ENCODE results near the gene MARCHF10. TPM values are rescaled to one million over a fixed set of nuclear protein-coding genes. Genes with fewer than 3 reads are reported as not detected.

The MARCHF10 gene
- total and polyA plus RNA-seq, 2 of the 13 experiments (the other 11 are each of a cell fraction or from before 2014, with no cell fraction given), result not detected

DNA sequence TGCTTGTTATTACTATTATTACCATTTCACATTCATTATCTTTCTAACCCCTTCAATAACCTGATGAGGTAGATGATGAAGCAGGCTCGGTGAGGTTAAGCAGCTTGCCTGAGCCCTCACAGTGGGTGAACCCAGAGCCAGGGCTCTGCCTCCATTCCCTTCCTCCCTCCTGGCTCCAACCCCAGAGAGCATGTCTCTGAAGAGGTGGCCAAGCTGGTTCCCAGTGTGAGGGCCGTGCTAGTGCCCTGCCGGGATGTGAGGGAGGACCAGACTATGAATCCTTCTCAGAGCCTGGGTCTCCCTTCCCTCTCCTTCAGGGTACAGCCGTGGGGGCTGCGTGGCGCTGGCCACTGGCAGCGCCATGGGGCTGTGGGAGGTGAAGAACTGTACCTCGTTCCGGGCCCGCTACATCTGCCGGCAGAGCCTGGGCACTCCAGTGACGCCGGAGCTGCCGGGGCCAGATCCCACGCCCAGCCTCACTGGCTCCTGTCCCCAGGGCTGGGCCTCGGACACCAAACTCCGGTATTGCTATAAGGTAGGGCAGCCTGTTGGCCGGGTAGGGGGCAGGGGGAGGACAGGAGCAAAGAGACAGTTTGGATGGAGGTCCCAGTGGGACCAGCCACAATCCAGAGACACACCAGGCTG is 131.0 kb downstream of the MARCHF10 start:
- intact Hi-C loops (cut with micrococcal nuclease; ENCODE audit: unreplicated experiment), result no loop called here
- no TSS peak for BruUV-seq (replicated peaks)
- CTCF ChIA-PET (ENCODE audit: low intra/inter-chr PET ratio, low total read pairs), result no interaction called here

More for the DNA sequence above, 131.0 kb downstream of the MARCHF10 start:
- Histone ChIP-seq H3K4me3 (replicated peaks in 1 of 3; ENCODE audit: insufficient read depth in 1 of 3, low read depth in 2 of 3, low read length in 3 of 3) (no peak overlapping the region), H4K20me1 (ENCODE audit: insufficient read depth, low read length) (no peaks in the 10 kb centered on the region), H3K9me3 (ENCODE audit: low read length) (no peaks in the 10 kb centered on the region), H3K79me2 (ENCODE audit: insufficient read depth, low read length) (no peaks in the 10 kb centered on the region), H2AFZ (ENCODE audit: low read length) (no peak overlapping the region), H3K27me3 (ENCODE audit: control insufficient read depth in 1 of 2, insufficient read depth in 2 of 2, low read length in 2 of 2) (peaks cover 5 to 50% of the 10 kb centered on the region in 2 experiments; a peak in 3 of 5 replicates), H3K9ac (ENCODE audit: insufficient read depth, low read depth, low read length) (no peak overlapping the region), H3K36me3 (replicated peaks in 1 of 2; ENCODE audit: control insufficient read depth in 1 of 2, insufficient read depth in 2 of 2, low read length in 2 of 2) (no peaks in the 10 kb centered on the region), H3K4me2 (ENCODE audit: low read depth, low read length) (no peak overlapping the region), H3K4me1 (ENCODE audit: insufficient read depth, low read length) (0 out of 2 replicates have a peak, but pooled peaks cover under 1% of the 10 kb centered on the region), H3K27ac (ENCODE audit: extremely low read length, insufficient read depth, low read length) (no peak overlapping the region)
- no peak for FAIRE-seq
- WGBS (ENCODE audit: low lambda C conversion rate), result 46% methylated on average over 5 of the region's 18 CpGs
- TF ChIP-seq, protein P1, sequence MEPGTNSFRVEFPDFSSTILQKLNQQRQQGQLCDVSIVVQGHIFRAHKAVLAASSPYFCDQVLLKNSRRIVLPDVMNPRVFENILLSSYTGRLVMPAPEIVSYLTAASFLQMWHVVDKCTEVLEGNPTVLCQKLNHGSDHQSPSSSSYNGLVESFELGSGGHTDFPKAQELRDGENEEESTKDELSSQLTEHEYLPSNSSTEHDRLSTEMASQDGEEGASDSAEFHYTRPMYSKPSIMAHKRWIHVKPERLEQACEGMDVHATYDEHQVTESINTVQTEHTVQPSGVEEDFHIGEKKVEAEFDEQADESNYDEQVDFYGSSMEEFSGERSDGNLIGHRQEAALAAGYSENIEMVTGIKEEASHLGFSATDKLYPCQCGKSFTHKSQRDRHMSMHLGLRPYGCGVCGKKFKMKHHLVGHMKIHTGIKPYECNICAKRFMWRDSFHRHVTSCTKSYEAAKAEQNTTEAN (CRISPR knock-in tag; conservative IDR thresholded peaks at IDR 0.05), result no peak
- TF ChIP-seq NCOA2 (CRISPR knock-in tag; IDR thresholded peaks at IDR 0.05), result no peak
- TF ChIP-seq, protein P2, sequence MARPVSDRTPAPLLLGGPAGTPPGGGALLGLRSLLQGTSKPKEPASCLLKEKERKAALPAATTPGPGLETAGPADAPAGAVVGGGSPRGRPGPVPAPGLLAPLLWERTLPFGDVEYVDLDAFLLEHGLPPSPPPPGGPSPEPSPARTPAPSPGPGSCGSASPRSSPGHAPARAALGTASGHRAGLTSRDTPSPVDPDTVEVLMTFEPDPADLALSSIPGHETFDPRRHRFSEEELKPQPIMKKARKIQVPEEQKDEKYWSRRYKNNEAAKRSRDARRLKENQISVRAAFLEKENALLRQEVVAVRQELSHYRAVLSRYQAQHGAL (CRISPR knock-in tag; IDR thresholded peaks at IDR 0.05; ENCODE audit: not compliant biosample characterization), result no peak
- TF ChIP-seq ISX (CRISPR knock-in tag; conservative IDR thresholded peaks at IDR 0.05), result no peak
- TF ChIP-seq BRCA1 (CRISPR knock-in tag; IDR thresholded peaks at IDR 0.05), result no peak
- TF ChIP-seq RXRA (CRISPR knock-in tag; IDR thresholded peaks at IDR 0.05), result no peak
- no peak for TF ChIP-seq HOXA3 (CRISPR knock-in tag; IDR thresholded peaks at IDR 0.05)
- TF ChIP-seq ZNF614 (CRISPR knock-in tag; IDR thresholded peaks at IDR 0.05; ENCODE audit: borderline replicate concordance), result no peak
- no peak for TF ChIP-seq ZNF746 (CRISPR knock-in tag; IDR thresholded peaks at IDR 0.05)
- TF ChIP-seq ZNF17 (CRISPR knock-in tag; IDR thresholded peaks at IDR 0.05), result no peak
- no peak for TF ChIP-seq ZNF484 (CRISPR knock-in tag; IDR thresholded peaks at IDR 0.05; ENCODE audit: borderline replicate concordance, low read depth)
- TF ChIP-seq, protein P3, sequence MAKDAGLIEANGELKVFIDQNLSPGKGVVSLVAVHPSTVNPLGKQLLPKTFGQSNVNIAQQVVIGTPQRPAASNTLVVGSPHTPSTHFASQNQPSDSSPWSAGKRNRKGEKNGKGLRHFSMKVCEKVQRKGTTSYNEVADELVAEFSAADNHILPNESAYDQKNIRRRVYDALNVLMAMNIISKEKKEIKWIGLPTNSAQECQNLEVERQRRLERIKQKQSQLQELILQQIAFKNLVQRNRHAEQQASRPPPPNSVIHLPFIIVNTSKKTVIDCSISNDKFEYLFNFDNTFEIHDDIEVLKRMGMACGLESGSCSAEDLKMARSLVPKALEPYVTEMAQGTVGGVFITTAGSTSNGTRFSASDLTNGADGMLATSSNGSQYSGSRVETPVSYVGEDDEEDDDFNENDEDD (CRISPR knock-in tag; IDR thresholded peaks at IDR 0.05; ENCODE audit: borderline replicate concordance), result no peak
- no peak for TF ChIP-seq ZNF572 (CRISPR knock-in tag; IDR thresholded peaks at IDR 0.05)
- TF ChIP-seq, protein P4, sequence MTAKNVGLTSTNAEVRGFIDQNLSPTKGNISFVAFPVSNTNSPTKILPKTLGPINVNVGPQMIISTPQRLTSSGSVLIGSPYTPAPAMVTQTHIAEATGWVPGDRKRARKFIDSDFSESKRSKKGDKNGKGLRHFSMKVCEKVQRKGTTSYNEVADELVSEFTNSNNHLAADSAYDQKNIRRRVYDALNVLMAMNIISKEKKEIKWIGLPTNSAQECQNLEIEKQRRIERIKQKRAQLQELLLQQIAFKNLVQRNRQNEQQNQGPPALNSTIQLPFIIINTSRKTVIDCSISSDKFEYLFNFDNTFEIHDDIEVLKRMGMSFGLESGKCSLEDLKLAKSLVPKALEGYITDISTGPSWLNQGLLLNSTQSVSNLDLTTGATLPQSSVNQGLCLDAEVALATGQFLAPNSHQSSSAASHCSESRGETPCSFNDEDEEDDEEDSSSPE (CRISPR knock-in tag; IDR thresholded peaks at IDR 0.05), result no peak
- TF ChIP-seq, protein P5, sequence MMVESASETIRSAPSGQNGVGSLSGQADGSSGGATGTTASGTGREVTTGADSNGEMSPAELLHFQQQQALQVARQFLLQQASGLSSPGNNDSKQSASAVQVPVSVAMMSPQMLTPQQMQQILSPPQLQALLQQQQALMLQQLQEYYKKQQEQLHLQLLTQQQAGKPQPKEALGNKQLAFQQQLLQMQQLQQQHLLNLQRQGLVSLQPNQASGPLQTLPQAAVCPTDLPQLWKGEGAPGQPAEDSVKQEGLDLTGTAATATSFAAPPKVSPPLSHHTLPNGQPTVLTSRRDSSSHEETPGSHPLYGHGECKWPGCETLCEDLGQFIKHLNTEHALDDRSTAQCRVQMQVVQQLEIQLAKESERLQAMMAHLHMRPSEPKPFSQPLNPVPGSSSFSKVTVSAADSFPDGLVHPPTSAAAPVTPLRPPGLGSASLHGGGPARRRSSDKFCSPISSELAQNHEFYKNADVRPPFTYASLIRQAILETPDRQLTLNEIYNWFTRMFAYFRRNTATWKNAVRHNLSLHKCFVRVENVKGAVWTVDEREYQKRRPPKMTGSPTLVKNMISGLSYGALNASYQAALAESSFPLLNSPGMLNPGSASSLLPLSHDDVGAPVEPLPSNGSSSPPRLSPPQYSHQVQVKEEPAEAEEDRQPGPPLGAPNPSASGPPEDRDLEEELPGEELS (CRISPR knock-in tag; IDR thresholded peaks at IDR 0.05), result no peak
- TF ChIP-seq BHLHE40 (IDR thresholded peaks at IDR 0.05; ENCODE audit: low read length), result no peak
- TF ChIP-seq ZNF556 (CRISPR knock-in tag; IDR thresholded peaks at IDR 0.05; ENCODE audit: borderline replicate concordance), result no peak
- TF ChIP-seq ONECUT2 (CRISPR knock-in tag; IDR thresholded peaks at IDR 0.05), result no peak
- TF ChIP-seq NKX3-1 (CRISPR knock-in tag; IDR thresholded peaks at IDR 0.05), result no peak
- TF ChIP-seq ZIK1 (CRISPR knock-in tag; IDR thresholded peaks at IDR 0.05; ENCODE audit: borderline replicate concordance, low read depth), result no peak
- in situ Hi-C loops (cut with HindIII; ENCODE audit: extremely low pct_ligation_motif_present, low pct_unique_long_range_greater_than_20kb), result no loop called here
- ATAC-seq, result no peak
- POLR2A ChIA-PET, result no interaction called here
- no peak for DNase-seq (ENCODE audit: low spot score)
